ENCODE measurements around the gene AURKB. TPM values are rescaled to one million over a fixed set of nuclear protein-coding genes. Genes with fewer than 3 reads are reported as not detected.
A peak's percentile ranks its signal among the peaks of the same experiment; 100 is the strongest.

AURKB gene
- total and polyA plus RNA-seq, 2 of the 4 experiments (the other 2 are of a cell fraction), result 45.9 to 62.0 TPM

DNA sequence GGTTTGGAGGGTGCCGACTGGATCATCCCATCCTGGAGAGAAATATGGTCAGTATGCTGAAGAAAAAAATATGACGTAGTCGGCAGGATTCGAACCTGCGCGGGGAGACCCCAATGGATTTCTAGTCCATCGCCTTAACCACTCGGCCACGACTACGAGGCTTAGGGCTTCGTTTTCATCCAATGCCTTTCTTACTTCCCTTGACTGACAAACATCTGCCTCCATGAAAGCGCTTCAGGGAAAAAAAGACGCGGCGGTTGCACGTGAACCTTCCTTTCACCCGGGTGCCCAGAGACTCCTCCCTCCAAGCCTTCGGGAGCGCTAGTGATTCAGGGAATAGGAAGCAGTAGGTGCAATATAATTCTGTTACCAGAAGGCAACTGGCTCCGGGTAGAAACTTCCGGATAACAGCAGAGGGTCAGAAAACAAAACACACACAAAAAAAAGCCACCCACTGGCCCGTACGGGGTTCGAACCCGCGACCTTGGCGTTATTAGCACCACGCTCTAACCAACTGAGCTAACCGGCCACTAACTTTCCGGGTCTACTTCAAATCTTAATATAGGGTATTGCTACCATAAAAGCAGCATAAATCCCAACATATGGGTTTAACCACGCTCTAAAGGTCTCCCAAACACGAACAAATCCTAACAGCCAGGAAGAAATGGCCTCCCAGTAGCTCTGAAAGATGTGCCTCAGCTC is 16.3 kb upstream of the AURKB start:
- intact Hi-C loops (cut with micrococcal nuclease) (loop anchor here (1.0 kb wide), 3 partner anchors 22 to 74 kb away; partner anchors contain the start of gene CTC1), in situ Hi-C loops (cut with MboI; ENCODE audit: low sequenced_read_pairs) (no loop called here), dilution Hi-C loops (cut with HindIII; ENCODE audit: low sequenced_read_pairs, unreplicated experiment) (loop anchor here (25.0 kb wide), 1 partner anchor 114 kb away; the partner anchor contains the start of genes ALOXE3 and HES7)
- H3K56ac ChIP-seq (ENCODE audit: extremely low read depth, insufficient read depth, low read length), result peak overlapping the region; percentile 40; the same call in 1 of the 2 replicates
- 0 out of 2 replicates have a peak overlapping the region, but pooled peaks have one; percentile 3 for H4K5ac ChIP-seq (ENCODE audit: low read depth, low read length)
- peak overlapping the region; percentile 82 for H2AFZ ChIP-seq (replicated peaks; ENCODE audit: low read length, poor library complexity)
- H4K20me1 ChIP-seq (ENCODE audit: insufficient read depth, low read length), result peaks cover 21% of the 10 kb centered on the region
- H3K36me3 ChIP-seq (ENCODE audit: control insufficient read depth, insufficient read depth, low read length), result peaks cover 27% of the 10 kb centered on the region
- H3K9me1 ChIP-seq (ENCODE audit: insufficient read depth, low read length), result peaks cover 11% of the 10 kb centered on the region
- peak overlapping the region; percentile 7 for H3K9ac ChIP-seq (ENCODE audit: low read depth, low read length)
- H3K27ac ChIP-seq (ENCODE audit: insufficient read depth, low read length), result peak overlapping the region; percentile 18
- CTCF ChIA-PET, result no interaction called here
- no TSS peak for BruUV-seq (replicated peaks)
- peak overlapping the region in 1 of 2 experiments; percentile 82; a peak in 2 of 4 replicates for H4K8ac ChIP-seq (ENCODE audit: low read depth in 2 of 2, low read length in 2 of 2)
- H3K14ac ChIP-seq (replicated peaks; ENCODE audit: low read depth, low read length), result peak overlapping the region; percentile 77
- H2BK20ac ChIP-seq (ENCODE audit: low read depth, low read length), result no peak overlapping the region
- H2AK5ac ChIP-seq (ENCODE audit: low read depth, low read length), result peak overlapping the region; percentile 48
- H3K9me3 ChIP-seq (ENCODE audit: control insufficient read depth, insufficient read depth, low read length), result no peaks in the 10 kb centered on the region
- TF ChIP-seq RFX5 (IDR thresholded peaks at IDR 0.05; ENCODE audit: low read depth, low read length) (no peak), FOS (IDR thresholded peaks at IDR 0.05; ENCODE audit: low read depth, low read length) (peak; percentile 83), CEBPB (IDR thresholded peaks at IDR 0.05; ENCODE audit: low read depth, low read length) (no peak), CHD1 (IDR thresholded peaks at IDR 0.05; ENCODE audit: low read depth, low read length) (peak; percentile 53; the same call in 1 of the 2 replicates), RCOR1 (IDR thresholded peaks at IDR 0.05; ENCODE audit: insufficient replicate concordance, low read length) (no peak), BHLHE40 (IDR thresholded peaks at IDR 0.05; ENCODE audit: low read depth, low read length) (peak; percentile 90), NFE2L2 (IDR thresholded peaks at IDR 0.05; ENCODE audit: low read depth, low read length) (peak; percentile 10; the same call in 1 of the 2 replicates), POLR2A (IDR thresholded peaks at IDR 0.05; ENCODE audit: low read depth, low read length) (peak; percentile 74), SMC3 (IDR thresholded peaks at IDR 0.05; ENCODE audit: low read depth, low read length) (no peak)
- TF ChIP-seq, protein P1, sequence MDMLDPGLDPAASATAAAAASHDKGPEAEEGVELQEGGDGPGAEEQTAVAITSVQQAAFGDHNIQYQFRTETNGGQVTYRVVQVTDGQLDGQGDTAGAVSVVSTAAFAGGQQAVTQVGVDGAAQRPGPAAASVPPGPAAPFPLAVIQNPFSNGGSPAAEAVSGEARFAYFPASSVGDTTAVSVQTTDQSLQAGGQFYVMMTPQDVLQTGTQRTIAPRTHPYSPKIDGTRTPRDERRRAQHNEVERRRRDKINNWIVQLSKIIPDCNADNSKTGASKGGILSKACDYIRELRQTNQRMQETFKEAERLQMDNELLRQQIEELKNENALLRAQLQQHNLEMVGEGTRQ (IDR thresholded peaks at IDR 0.05; ENCODE audit: low read depth, low read length), result no peak
- TF ChIP-seq, protein P2, sequence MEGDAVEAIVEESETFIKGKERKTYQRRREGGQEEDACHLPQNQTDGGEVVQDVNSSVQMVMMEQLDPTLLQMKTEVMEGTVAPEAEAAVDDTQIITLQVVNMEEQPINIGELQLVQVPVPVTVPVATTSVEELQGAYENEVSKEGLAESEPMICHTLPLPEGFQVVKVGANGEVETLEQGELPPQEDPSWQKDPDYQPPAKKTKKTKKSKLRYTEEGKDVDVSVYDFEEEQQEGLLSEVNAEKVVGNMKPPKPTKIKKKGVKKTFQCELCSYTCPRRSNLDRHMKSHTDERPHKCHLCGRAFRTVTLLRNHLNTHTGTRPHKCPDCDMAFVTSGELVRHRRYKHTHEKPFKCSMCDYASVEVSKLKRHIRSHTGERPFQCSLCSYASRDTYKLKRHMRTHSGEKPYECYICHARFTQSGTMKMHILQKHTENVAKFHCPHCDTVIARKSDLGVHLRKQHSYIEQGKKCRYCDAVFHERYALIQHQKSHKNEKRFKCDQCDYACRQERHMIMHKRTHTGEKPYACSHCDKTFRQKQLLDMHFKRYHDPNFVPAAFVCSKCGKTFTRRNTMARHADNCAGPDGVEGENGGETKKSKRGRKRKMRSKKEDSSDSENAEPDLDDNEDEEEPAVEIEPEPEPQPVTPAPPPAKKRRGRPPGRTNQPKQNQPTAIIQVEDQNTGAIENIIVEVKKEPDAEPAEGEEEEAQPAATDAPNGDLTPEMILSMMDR (conservative IDR thresholded peaks at IDR 0.05; ENCODE audit: low read depth, low read length), result no peak
- peaks cover 9% of the 10 kb centered on the region for H3K4me1 ChIP-seq (ENCODE audit: control insufficient read depth, insufficient read depth, low read length)
- no peaks in the 10 kb centered on the region for H3K27me3 ChIP-seq (ENCODE audit: control insufficient read depth, insufficient read depth, low read length)
- H2BK5ac ChIP-seq (ENCODE audit: low read depth, low read length, poor library complexity, severe bottlenecking), result peak overlapping the region; percentile 75
- H4K91ac ChIP-seq (ENCODE audit: insufficient read depth, low read depth, low read length), result no peak overlapping the region
- peak overlapping the region; percentile 83 for H3K4me2 ChIP-seq (ENCODE audit: low read depth, low read length)
- no peak overlapping the region for H2BK120ac ChIP-seq (ENCODE audit: low read depth, low read length)
- no peak overlapping the region for H3K23ac ChIP-seq (ENCODE audit: low read depth, low read length)
- H3K18ac ChIP-seq (ENCODE audit: low read depth, low read length), result no peak overlapping the region
- H3K4me3 ChIP-seq (ENCODE audit: insufficient read depth, low read depth, low read length), result peak overlapping the region; percentile 43
- peaks cover 0 to 8% of the 10 kb centered on the region in 2 experiments; a peak in 1 of 4 replicates for H3K79me1 ChIP-seq (ENCODE audit: low read depth in 1 of 2, low read length in 2 of 2)
- peak overlapping the region; percentile 49 for H3K4ac ChIP-seq (ENCODE audit: low read depth, low read length)
- 15% methylated on average over 4 of the region's 32 CpGs; no CpG with 5 or more reads in 1 of the 2 experiments for WGBS, 2 experiments (ENCODE audit: extremely low coverage in 2 of 2, insufficient read length in 1 of 2)
- POLR2A ChIA-PET (ENCODE audit: unreplicated experiment), result interaction anchor here (0.5 kb wide), 1 partner anchor 137 kb away, joined by 3 read pairs; no protein-coding TSS in a partner anchor
- no peak overlapping the region for H2BK15ac ChIP-seq (ENCODE audit: low read depth, low read length)
- peak; percentile 91 for DNase-seq
- H2AK9ac ChIP-seq (replicated peaks; ENCODE audit: low read depth, low read length, poor library complexity), result peak overlapping the region; percentile 78
- peak; percentile 48 for ATAC-seq (ENCODE audit: low read depth)
